ENCODE measurements around the gene EFCAB6. TPM values are rescaled to one million over a fixed set of nuclear protein-coding genes. Genes with fewer than 3 reads are reported as not detected.

Gene EFCAB6
- total RNA-seq, 1 experiment from 2014 or later: 0.52 TPM

GRCh38 chr22:43506487-43506886 lies 305.6 kb downstream of the EFCAB6 start:
- RAD21 ChIA-PET (ENCODE audit: low non-redundant PET in 1 of 2, low total read pairs in 2 of 2, uncharacterized antibody in 2 of 2, unreplicated experiment in 2 of 2): no interaction called here
- TF ChIP-seq TCF7L2 (IDR thresholded peaks at IDR 0.05; ENCODE audit: borderline replicate concordance, extremely low read depth, insufficient read depth, insufficient read length) (no peak), SP1 (IDR thresholded peaks at IDR 0.05; ENCODE audit: low read depth) (no peak), MAX (IDR thresholded peaks at IDR 0.05) (no peak), ATF3 (IDR thresholded peaks at IDR 0.05) (no peak), JUND (IDR thresholded peaks at IDR 0.05) (no peak), ELF1 (IDR thresholded peaks at IDR 0.05; ENCODE audit: borderline replicate concordance, low read depth) (no peak), FOSL1 (IDR thresholded peaks at IDR 0.05; ENCODE audit: low read depth) (no peak), POLR2AphosphoS5 (IDR thresholded peaks at IDR 0.05; ENCODE audit: low read depth, low read length) (no peak), RAD21 (IDR thresholded peaks at IDR 0.05; ENCODE audit: low read depth) (no peak), SRF (IDR thresholded peaks at IDR 0.05; ENCODE audit: low read depth) (no peak), SIN3A (IDR thresholded peaks at IDR 0.05; ENCODE audit: low read depth) (no peak), YY1 (IDR thresholded peaks at IDR 0.05; ENCODE audit: extremely low read depth, insufficient replicate concordance, low read depth, low read length) (no peak), ZFX (IDR thresholded peaks at IDR 0.05) (no peak), EZH2phosphoT487 (IDR thresholded peaks at IDR 0.05; ENCODE audit: borderline replicate concordance) (no peak), CEBPB (IDR thresholded peaks at IDR 0.05; ENCODE audit: low read depth) (no peak), CTCF (IDR thresholded peaks at IDR 0.05 in 2 of 3, conservative IDR thresholded peaks at IDR 0.05 in 1 of 3; ENCODE audit: borderline replicate concordance in 1 of 3, insufficient read depth in 1 of 3, low read depth in 2 of 3, low read length in 2 of 3) (no peak), POLR2A (IDR thresholded peaks at IDR 0.05; ENCODE audit: borderline replicate concordance, extremely low read depth, insufficient read depth, insufficient read length) (no peak), REST (IDR thresholded peaks at IDR 0.05; ENCODE audit: low read depth) (no peak), ZBTB33 (IDR thresholded peaks at IDR 0.05; ENCODE audit: extremely low read depth, insufficient replicate concordance, low read length) (no peak)
- no peaks in the 10 kb centered on the region for H3K9me2 ChIP-seq (ENCODE audit: insufficient read depth)

More at GRCh38 chr22:43506487-43506886, 305.6 kb downstream of the EFCAB6 start:
- ChIA-PET POLR2A (no interaction called here), CTCF (no interaction called here)
- Histone ChIP-seq H3K27me3 (ENCODE audit: insufficient read depth, low read length) (no peaks in the 10 kb centered on the region), H4K20me1 (ENCODE audit: insufficient read depth) (no peaks in the 10 kb centered on the region), H3K9me3 (ENCODE audit: control insufficient read depth in 1 of 2, insufficient read depth in 1 of 2, low read depth in 1 of 2, low read length in 2 of 2) (no peaks in the 10 kb centered on the region; a peak in 1 of 4 replicates), H3K4me1 (ENCODE audit: control insufficient read depth in 1 of 2, insufficient read depth in 2 of 2, low read length in 2 of 2) (no peaks in the 10 kb centered on the region), H3K9ac (ENCODE audit: low read length) (no peak overlapping the region), H3K4me2 (ENCODE audit: low read length) (no peak overlapping the region), H3K79me2 (ENCODE audit: insufficient read depth, low read length) (no peaks in the 10 kb centered on the region), H3K4me3 (replicated peaks in 1 of 2; ENCODE audit: low read depth in 1 of 2, low read length in 2 of 2) (no peak overlapping the region), H3K36me3 (ENCODE audit: control insufficient read depth in 1 of 2, insufficient read depth in 2 of 2, low read length in 2 of 2) (no peaks in the 10 kb centered on the region), H2AFZ (ENCODE audit: low read depth, low read length, poor library complexity, severe bottlenecking) (no peak overlapping the region), H3K27ac (ENCODE audit: low read depth, low read length) (no peak overlapping the region)
- no peak for ATAC-seq
- DNase-seq (ENCODE audit: low read depth, low spot score): no peak
- BruUV-seq (replicated peaks): no TSS peak
- intact Hi-C loops (cut with micrococcal nuclease): no loop called here
